ENCODE data around the gene DCST1. TPM values are rescaled to one million over a fixed set of nuclear protein-coding genes. Genes with fewer than 3 reads are reported as not detected.

The DCST1 gene
- total and polyA plus RNA-seq, 2 of the 13 experiments (the other 11 are each of a cell fraction or from before 2014, with no cell fraction given), result 0.04 TPM; not detected in 1

DNA sequence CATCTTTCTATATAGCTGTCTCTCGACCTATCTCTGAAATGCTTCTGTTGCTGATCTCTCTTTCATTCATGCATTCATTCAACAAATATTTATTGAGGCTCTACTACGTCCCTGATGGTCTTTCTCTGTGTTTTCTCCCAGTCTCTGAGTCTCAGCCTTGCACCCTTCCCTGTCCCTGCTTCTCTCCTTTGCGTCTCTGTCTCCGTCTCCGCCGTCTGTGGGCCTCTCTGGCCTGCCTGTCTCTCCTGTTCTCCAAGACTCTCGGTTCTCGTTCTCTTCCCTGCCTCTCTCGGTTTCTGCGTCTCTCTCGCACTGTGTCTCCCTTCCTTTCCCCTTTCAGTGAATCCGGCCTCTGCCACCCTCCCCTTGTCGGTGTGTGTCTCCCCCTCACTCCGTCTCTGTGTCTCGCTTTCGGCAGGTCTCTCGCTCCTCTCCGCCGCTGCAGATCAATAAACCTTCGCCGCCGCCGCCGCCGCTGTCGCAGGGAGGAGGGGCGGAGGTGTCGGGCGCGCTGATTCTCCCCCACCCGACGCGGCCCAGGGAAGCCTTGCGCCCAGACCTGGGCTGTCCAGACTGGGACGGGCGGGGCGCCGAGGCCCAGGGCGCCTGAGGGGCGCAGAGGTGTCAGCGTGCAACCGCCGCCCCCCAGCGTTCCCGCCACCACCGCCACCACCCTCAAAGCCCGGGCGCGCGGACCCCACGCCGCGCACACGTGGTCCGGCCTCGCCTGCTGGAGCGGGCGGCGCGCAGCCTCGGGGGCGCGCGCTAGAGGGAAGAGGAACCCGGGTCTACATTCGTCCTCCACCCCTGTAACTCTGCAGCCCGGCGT lies 48.1 kb downstream of the DCST1 start:
- 4% methylated on average over 33 of the region's 68 CpGs for WGBS (ENCODE audit: low lambda C conversion rate)
- no TSS peak for BruUV-seq (replicated peaks)
- peaks cover 80% of the 10 kb centered on the region for H3K4me1 ChIP-seq (ENCODE audit: insufficient read depth, low read length)
- no peaks in the 10 kb centered on the region for H3K9me3 ChIP-seq (ENCODE audit: low read length)
- peaks cover 4% of the 10 kb centered on the region; the same call in 1 of the 2 replicates for H4K20me1 ChIP-seq (ENCODE audit: insufficient read depth, low read length)
- H3K4me3 ChIP-seq (replicated peaks in 1 of 3; ENCODE audit: insufficient read depth in 1 of 3, low read depth in 2 of 3, low read length in 3 of 3), result peak overlapping the region; percentile 41 to 70 (median 41)
- peak overlapping the region; percentile 90 for H3K4me2 ChIP-seq (ENCODE audit: low read depth, low read length)
- H3K36me3 ChIP-seq (replicated peaks in 1 of 2; ENCODE audit: control insufficient read depth in 1 of 2, insufficient read depth in 2 of 2, low read length in 2 of 2), result no peaks in the 10 kb centered on the region
- no peak overlapping the region for H3K9ac ChIP-seq (ENCODE audit: insufficient read depth, low read depth, low read length)
- intact Hi-C loops (cut with micrococcal nuclease; ENCODE audit: unreplicated experiment) (loop anchor here (5.0 to 10.0 kb wide), 2 partner anchors 34 to 177 kb away; no protein-coding TSS in a partner anchor), in situ Hi-C loops (cut with HindIII; ENCODE audit: extremely low pct_ligation_motif_present, low pct_unique_long_range_greater_than_20kb) (no loop called here)
- POLR2A ChIA-PET, result interaction anchor here (1.2 to 1.3 kb wide), 2 partner anchors 11 to 19 kb away, joined by 3 to 4 read pairs; no protein-coding TSS in a partner anchor
- H3K27ac ChIP-seq (ENCODE audit: extremely low read length, insufficient read depth, low read length), result no peak overlapping the region
- H3K79me2 ChIP-seq (ENCODE audit: insufficient read depth, low read length), result no peaks in the 10 kb centered on the region
- H2AFZ ChIP-seq (ENCODE audit: low read length), result no peak overlapping the region
- ATAC-seq, result no peak
- no peak for DNase-seq (ENCODE audit: low spot score)
- no peak for FAIRE-seq
- CTCF ChIA-PET (ENCODE audit: low intra/inter-chr PET ratio, low total read pairs), result no interaction called here
- peaks cover 27 to 76% of the 10 kb centered on the region in 2 experiments for H3K27me3 ChIP-seq (ENCODE audit: control insufficient read depth in 1 of 2, insufficient read depth in 2 of 2, low read length in 2 of 2)
- TF ChIP-seq ATRX (CRISPR knock-in tag; IDR thresholded peaks at IDR 0.05; ENCODE audit: borderline replicate concordance) (no peak), ZNF775 (CRISPR knock-in tag; IDR thresholded peaks at IDR 0.05; ENCODE audit: borderline replicate concordance) (no peak), MAX (IDR thresholded peaks at IDR 0.05) (peak; percentile 67; the same call in 1 of the 2 replicates), SRSF4 (IDR thresholded peaks at IDR 0.05; ENCODE audit: low read depth, low read length, poor library complexity, severe bottlenecking) (no peak), THAP8 (CRISPR knock-in tag; IDR thresholded peaks at IDR 0.05; ENCODE audit: borderline replicate concordance) (no peak), TAF1 (CRISPR knock-in tag; IDR thresholded peaks at IDR 0.05) (no peak), HMGA1 (CRISPR knock-in tag; conservative IDR thresholded peaks at IDR 0.05) (no peak), ZNF292 (CRISPR knock-in tag; IDR thresholded peaks at IDR 0.05; ENCODE audit: borderline replicate concordance, low read depth) (no peak), KDM2A (CRISPR knock-in tag; IDR thresholded peaks at IDR 0.05; ENCODE audit: borderline replicate concordance, low read depth) (peak; percentile 27; the same call in 1 of the 2 replicates), ZNF337 (CRISPR knock-in tag; IDR thresholded peaks at IDR 0.05; ENCODE audit: borderline replicate concordance, low read depth) (no peak), MAZ (IDR thresholded peaks at IDR 0.05; ENCODE audit: borderline replicate concordance, low read depth, low read length) (no peak), MAZ (CRISPR knock-in tag; IDR thresholded peaks at IDR 0.05; ENCODE audit: low read depth) (peak; percentile 48; the same call in 1 of the 2 replicates), LBX2 (CRISPR knock-in tag; IDR thresholded peaks at IDR 0.05; ENCODE audit: borderline replicate concordance) (0 out of 2 replicates have a peak, but pooled peaks have one; percentile 22), ZBTB1 (CRISPR knock-in tag; IDR thresholded peaks at IDR 0.05; ENCODE audit: borderline replicate concordance) (no peak), SP2 (CRISPR knock-in tag; IDR thresholded peaks at IDR 0.05) (no peak), ZBTB37 (CRISPR knock-in tag; IDR thresholded peaks at IDR 0.05) (no peak), ZFP41 (CRISPR knock-in tag; IDR thresholded peaks at IDR 0.05; ENCODE audit: borderline replicate concordance) (no peak), ZNF446 (CRISPR knock-in tag; IDR thresholded peaks at IDR 0.05) (peak; percentile 34; the same call in 1 of the 2 replicates), ZNF343 (CRISPR knock-in tag; IDR thresholded peaks at IDR 0.05) (no peak), CHD4 (IDR thresholded peaks at IDR 0.05; ENCODE audit: borderline replicate concordance, low read length) (no peak), KDM4B (CRISPR knock-in tag; IDR thresholded peaks at IDR 0.05) (no peak), ZNF780A (CRISPR knock-in tag; IDR thresholded peaks at IDR 0.05) (no peak)
